ENCODE results near the gene GTSE1.
"Not testable (repeated sequence)": the region's sequence is repeated elsewhere in the genome, so short reads cannot be mapped to it uniquely, and the experiment has no call there.

The GTSE1 gene

DNA sequence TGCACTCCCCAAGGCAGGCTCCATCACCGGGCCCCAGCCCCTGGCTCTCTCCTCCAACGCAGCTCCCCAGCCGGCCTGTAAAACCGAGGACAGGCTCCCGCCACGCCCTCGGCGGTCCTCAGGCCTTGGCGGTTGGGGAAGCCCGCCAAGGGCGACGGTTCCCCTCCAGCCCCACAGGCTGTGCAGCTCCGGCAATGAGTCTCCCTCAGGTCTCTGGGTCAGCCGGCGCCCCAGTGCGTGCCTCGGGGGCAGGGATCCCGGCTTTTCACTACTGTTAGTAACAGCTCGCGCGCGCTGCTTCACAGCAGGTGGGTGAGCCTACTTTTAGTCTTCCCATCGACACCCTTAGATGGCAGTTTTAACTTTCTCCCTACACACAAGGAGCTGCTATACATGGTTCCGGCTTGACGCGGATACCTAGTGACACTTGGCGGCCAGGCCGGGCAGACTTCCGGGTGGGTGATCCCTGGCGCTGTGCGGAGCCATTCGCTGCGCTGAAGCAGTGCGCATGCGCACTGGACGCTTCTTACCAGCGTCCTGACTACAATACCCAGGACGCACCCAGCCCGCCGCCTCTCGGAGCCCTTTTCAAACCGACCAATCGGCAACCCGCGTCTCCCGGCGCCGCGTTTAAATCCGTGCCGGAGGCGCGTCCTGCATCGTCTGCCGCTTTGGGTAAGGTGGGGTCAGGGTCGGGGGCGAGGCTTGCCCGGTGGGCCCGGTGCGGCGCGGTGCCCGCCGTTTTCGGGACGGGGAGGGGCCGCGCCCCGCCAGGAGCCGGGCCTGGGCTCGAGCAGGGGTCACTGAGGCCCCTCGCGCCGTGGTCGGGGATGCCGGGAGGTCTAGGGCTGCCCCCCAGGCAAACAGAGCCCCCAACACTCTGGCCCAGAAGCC lies at the start of gene GTSE1:
Gene GTSE1 (plus strand): TSS at position 614 of the 894 bp plus-strand sequence. CDS start 531 bp downstream, outside the sequence.
- DNase-seq (ENCODE audit: low spot score) = peak; percentile 98

DNA sequence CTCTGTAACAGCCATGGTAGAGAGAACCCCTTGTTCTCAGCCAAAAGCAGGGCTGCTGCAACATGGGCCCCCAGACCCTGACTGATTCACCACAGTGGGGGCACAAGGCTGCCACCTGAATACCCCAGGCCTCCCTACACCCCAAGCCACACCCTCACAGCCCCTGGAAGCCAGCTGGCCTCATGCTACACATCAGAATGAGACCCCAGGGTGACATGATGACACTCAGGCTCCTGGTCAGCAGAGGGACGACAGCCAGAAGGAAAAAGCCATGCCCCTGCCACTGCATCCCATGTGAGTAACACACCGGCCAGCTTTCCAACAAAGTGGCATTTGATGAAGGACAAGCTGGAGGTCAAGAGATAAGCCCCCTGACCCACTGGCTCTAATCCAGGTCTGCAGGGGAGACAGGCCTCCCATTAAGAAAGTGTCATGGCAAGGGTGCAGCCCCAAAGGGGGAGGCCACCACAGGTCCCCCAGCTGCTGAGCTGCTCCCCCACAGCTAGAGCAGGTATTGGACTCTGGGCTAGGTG lies 49.2 kb upstream of the GTSE1 start:
- DNase-seq (ENCODE audit: low spot score) = no peak

GRCh38 chr22:46250035-46250782 lies 46.5 kb upstream of the GTSE1 start, which contains the start of gene CDPF1:
Gene CDPF1, minus strand, starts transcription at chr22:46250293. Its CDS starts 2,009 bp downstream, at chr22:46248284.
- DNase-seq (ENCODE audit: low spot score) = peak; percentile 86

DNA sequence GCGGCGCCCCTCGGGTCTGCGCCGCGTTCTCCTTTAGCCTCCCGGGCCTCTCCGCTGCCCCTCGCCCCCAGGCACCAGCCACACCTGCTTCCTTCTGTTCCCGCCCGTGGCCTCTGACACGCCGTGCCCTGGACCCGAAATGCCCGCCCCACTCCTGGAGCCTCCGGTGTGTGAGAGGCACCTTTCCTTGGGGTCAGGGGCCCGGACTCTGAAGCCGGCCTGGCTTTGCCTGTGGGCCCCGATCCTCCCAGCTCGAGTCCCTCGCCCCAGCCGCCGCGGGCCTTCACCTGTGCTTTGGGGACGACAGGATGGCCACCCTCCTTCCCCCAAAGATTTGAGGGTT lies 45.9 kb upstream of the GTSE1 start:
- DNase-seq (ENCODE audit: low spot score) = peak; percentile 4

- peak; percentile 62 for DNase-seq (ENCODE audit: low spot score)
Measured at GRCh38 chr22:46251266-46251665, 45.4 kb upstream of the GTSE1 start.

GRCh38 chr22:46251816-46252380 lies 44.8 kb upstream of the GTSE1 start:
- DNase-seq (ENCODE audit: low spot score) = peak; percentile 32

- peak; percentile 87 for DNase-seq (ENCODE audit: low spot score)
Measured at GRCh38 chr22:46256358-46256958, 40.2 kb upstream of the GTSE1 start.

DNA sequence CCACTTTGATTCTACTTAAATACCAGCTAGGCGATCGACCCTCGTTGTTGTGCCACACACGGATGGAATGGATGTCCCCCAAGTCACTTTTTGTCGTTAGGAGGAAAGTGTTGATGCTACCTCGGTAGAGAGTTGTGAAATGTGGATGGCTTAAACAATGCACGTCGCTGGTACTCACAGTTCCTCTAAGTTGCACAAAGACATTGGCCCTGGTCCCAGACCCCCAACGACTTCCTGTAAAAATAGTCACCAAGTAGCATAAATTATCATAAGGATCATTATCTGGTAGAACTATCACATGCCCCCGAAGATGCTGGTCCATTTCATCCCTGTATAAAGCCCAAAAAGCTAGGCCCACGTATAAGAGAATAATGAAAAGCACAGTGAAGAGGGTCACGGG lies 37.3 kb upstream of the GTSE1 start:
- DNase-seq (ENCODE audit: low spot score) = no peak

- DNase-seq (ENCODE audit: low spot score) = no peak
Measured at GRCh38 chr22:46260038-46260437, 36.6 kb upstream of the GTSE1 start.

DNA sequence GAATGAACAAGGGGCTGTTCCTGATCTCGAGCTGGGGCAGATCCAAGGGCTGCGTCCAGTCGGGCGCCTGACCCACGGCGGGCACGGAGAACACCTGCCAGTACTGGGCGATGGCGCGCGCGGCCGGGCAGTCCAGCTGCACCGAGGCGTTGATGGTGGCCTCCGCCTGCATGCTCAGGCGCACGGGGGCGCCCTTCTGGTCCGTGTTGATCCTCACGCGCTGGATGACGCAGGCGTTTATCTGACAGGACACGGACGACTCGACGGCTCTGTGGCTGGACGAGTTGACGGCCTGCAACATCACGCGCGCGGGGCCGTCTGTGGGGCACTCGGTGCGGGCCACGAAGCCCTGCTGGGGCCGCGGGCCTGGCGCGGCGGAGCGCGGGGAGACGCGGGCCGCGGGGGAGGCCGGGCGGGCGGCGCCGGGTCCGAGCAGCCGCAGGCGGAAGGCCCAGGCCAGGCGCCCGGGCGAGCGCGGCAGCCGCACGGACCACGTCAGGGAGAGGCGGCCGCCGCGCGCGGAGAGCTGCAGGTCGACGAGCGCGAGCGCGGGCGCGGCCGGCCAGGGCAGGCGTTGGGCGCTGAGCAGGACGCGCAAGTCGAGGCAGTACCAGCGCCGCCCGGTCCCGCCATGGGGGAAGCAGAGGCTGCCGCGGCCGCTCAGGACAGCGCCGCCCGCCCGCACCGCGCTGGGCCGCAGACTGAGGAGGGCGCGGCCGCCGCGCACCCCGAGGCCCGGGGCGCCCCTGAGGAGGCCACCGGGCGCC lies 34.0 kb upstream of the GTSE1 start:
- DNase-seq (ENCODE audit: low spot score) = no peak

DNA sequence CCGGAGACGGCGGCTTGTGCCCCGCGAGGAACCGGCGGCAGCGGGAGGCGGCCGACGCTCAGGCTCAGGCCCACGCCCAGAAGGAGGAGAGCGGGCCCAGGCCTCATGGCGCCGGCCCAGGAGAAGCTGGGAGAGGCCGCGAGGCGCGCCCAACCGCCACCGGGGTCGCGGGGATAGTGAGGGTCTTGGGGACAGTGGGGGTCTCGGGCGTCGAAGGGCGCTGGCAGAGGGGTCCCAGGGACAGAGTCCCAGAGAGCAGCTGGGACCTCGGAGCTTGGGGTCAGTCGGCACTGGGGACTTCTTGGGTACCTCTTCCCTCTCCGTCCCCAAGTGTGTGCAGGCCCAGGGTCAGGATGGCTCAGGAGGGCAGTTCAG lies 33.5 kb upstream of the GTSE1 start, which contains the start of gene PKDREJ:
Gene PKDREJ (minus strand): TSS at position 128 of the 375 bp plus-strand sequence. CDS start 21 bp downstream, at position 107.
- no peak for DNase-seq (ENCODE audit: low spot score)

- not testable (repeated sequence) for DNase-seq (ENCODE audit: low spot score)
Measured at GRCh38 chr22:46264520-46264919, 32.1 kb upstream of the GTSE1 start.

- DNase-seq (ENCODE audit: low spot score) = not testable (repeated sequence)
Measured at GRCh38 chr22:46265627-46266026, 31.0 kb upstream of the GTSE1 start.

DNA sequence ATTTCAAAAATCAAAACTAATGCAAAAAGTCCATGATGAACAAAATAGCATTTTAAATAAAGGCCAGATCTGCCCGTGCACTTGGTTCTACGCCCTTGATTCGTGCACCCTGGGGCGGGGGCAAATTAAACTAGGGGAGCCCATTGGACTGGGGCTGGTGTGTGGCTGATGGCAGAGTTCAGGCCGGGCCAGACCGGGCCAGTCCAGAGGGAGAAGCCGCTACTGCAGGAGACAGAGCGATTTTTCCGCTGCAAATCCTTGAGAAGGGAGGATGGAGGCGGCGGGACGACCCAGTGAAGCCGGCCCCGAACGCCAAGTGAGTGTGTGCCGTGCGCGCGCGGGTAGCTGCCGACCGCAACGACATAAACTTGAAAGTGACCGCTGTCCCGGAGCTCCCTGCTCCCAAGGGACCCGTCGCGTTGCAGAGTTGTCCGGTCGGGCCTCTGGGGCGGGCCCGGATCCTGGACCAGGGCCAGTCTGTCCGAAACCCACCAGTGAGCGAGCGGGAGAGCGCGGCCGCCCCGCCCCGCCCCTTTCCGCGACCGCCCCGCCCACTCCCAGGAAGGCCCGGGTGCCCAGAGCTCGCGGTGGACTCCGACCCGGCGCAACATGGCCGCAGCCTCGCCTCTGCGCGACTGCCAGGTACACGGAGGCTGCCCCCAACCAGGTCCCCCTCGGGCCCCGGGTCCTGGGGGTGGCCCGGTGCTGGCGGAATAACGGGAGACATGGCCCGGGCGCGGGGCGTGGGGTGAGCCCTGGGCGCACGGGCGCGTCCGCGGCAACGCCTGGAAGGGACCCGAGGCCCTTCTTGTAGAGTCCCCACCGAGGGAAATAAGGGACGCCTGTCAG lies 29.0 kb upstream of the GTSE1 start, which contains the start of gene TTC38:
Gene TTC38 (plus strand): TSS at position 578 of the 849 bp plus-strand sequence. CDS start 32 bp downstream, at position 610.
- peak; percentile 84 for DNase-seq (ENCODE audit: low spot score)

- DNase-seq (ENCODE audit: low spot score) = no peak
Measured at GRCh38 chr22:46269564-46269963, 27.1 kb upstream of the GTSE1 start.

- DNase-seq (ENCODE audit: low spot score) = no peak
Measured at GRCh38 chr22:46272196-46272595, 24.5 kb upstream of the GTSE1 start.

DNA sequence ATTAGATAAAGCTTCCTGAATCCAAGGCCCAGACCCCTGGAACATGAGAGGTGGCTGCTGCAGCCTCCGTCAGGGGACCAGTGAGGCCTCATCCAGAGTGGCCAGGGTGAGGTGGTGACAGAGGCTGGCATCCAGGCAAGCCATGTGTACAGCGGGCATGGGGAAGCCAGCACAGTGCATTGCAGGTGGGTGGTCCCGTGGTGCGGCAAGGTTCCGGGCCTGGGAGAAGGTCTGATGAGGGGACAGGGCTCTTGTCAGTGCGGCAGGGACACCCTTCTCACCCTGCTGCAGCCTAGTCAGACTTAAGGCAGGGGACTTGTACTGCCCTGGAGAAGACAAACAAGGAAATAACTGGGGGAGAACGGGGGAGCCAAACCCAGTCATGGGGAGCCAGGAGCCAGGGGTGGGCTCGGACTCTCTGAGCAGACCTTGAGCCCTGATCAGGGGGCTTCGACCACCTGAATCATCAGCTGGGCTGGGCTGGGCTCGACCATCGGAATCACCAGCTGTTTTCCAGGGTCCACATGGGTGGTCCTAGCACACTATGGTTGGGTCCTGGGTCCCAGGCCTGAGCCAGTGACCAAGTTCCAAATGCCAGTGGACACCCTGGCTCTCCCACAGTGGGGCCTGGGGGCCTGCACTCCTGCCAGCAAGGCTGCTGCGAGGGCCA lies 23.8 kb upstream of the GTSE1 start:
- DNase-seq (ENCODE audit: low spot score) = no peak

GRCh38 chr22:46273432-46274148 lies 23.1 kb upstream of the GTSE1 start:
- no peak for DNase-seq (ENCODE audit: low spot score)

GRCh38 chr22:46274381-46274780 lies 22.3 kb upstream of the GTSE1 start:
- DNase-seq (ENCODE audit: low spot score) = no peak
